ENCODE measurements around the gene NTNG2.

DNA sequence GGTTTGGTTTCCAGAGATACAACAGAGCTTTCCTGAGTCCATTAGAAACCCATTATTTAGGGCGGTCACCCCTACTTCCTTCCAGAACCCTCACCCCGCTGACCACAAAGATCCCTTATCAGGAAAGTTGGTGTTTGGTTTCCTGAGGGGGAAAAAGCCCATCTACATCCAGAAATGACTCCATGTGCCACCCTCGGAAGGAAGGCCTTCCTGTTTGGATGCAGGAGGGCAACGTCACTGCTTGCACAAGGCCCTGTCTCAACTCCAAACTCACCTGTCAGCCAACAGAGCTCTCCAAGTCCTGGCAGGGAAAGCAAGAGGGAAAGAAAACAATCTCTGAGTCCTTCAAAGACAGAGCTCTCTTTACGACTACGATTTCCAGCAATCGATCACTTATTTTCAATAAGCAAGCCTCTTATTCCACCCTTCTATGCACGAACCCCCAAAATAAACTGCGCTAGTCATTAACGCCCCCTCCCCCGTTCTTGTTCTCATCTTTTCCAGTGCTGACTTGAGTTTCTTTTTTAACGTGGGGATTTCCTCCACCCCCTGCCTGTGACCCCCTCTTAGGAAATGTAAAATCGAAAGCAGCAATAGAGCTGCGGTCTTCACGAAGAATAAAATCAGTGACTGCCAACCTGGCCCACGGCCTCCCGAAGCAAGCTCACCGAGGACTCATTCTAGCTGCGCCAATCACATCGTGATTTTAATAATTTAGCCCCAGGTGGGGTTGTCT, 35.7 kb upstream of the NTNG2 start:
- TF ChIP-seq, protein P1, sequence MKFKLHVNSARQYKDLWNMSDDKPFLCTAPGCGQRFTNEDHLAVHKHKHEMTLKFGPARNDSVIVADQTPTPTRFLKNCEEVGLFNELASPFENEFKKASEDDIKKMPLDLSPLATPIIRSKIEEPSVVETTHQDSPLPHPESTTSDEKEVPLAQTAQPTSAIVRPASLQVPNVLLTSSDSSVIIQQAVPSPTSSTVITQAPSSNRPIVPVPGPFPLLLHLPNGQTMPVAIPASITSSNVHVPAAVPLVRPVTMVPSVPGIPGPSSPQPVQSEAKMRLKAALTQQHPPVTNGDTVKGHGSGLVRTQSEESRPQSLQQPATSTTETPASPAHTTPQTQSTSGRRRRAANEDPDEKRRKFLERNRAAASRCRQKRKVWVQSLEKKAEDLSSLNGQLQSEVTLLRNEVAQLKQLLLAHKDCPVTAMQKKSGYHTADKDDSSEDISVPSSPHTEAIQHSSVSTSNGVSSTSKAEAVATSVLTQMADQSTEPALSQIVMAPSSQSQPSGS (IDR thresholded peaks at IDR 0.05; ENCODE audit: low read length), result no peak
- no peak for TF ChIP-seq CEBPB (IDR thresholded peaks at IDR 0.05; ENCODE audit: borderline replicate concordance in 1 of 2, low read depth in 2 of 2, low read length in 2 of 2)
- TF ChIP-seq RBBP5 (conservative IDR thresholded peaks at IDR 0.05), result no peak
- TF ChIP-seq, protein P2, sequence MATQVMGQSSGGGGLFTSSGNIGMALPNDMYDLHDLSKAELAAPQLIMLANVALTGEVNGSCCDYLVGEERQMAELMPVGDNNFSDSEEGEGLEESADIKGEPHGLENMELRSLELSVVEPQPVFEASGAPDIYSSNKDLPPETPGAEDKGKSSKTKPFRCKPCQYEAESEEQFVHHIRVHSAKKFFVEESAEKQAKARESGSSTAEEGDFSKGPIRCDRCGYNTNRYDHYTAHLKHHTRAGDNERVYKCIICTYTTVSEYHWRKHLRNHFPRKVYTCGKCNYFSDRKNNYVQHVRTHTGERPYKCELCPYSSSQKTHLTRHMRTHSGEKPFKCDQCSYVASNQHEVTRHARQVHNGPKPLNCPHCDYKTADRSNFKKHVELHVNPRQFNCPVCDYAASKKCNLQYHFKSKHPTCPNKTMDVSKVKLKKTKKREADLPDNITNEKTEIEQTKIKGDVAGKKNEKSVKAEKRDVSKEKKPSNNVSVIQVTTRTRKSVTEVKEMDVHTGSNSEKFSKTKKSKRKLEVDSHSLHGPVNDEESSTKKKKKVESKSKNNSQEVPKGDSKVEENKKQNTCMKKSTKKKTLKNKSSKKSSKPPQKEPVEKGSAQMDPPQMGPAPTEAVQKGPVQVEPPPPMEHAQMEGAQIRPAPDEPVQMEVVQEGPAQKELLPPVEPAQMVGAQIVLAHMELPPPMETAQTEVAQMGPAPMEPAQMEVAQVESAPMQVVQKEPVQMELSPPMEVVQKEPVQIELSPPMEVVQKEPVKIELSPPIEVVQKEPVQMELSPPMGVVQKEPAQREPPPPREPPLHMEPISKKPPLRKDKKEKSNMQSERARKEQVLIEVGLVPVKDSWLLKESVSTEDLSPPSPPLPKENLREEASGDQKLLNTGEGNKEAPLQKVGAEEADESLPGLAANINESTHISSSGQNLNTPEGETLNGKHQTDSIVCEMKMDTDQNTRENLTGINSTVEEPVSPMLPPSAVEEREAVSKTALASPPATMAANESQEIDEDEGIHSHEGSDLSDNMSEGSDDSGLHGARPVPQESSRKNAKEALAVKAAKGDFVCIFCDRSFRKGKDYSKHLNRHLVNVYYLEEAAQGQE (IDR thresholded peaks at IDR 0.05; ENCODE audit: low read depth, low read length), result no peak
- no peak for TF ChIP-seq POLR2A (IDR thresholded peaks at IDR 0.05; ENCODE audit: low read depth, low read length)
- TF ChIP-seq, protein P3, sequence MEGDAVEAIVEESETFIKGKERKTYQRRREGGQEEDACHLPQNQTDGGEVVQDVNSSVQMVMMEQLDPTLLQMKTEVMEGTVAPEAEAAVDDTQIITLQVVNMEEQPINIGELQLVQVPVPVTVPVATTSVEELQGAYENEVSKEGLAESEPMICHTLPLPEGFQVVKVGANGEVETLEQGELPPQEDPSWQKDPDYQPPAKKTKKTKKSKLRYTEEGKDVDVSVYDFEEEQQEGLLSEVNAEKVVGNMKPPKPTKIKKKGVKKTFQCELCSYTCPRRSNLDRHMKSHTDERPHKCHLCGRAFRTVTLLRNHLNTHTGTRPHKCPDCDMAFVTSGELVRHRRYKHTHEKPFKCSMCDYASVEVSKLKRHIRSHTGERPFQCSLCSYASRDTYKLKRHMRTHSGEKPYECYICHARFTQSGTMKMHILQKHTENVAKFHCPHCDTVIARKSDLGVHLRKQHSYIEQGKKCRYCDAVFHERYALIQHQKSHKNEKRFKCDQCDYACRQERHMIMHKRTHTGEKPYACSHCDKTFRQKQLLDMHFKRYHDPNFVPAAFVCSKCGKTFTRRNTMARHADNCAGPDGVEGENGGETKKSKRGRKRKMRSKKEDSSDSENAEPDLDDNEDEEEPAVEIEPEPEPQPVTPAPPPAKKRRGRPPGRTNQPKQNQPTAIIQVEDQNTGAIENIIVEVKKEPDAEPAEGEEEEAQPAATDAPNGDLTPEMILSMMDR (IDR thresholded peaks at IDR 0.05 in 2 of 3, conservative IDR thresholded peaks at IDR 0.05 in 1 of 3; ENCODE audit: control insufficient read depth in 2 of 3, extremely low read depth in 1 of 3, insufficient read depth in 1 of 3, low read depth in 3 of 3, low read length in 3 of 3), result no peak
- no peak for TF ChIP-seq NFYB (IDR thresholded peaks at IDR 0.05; ENCODE audit: insufficient read depth, low read depth, low read length)
- no peak for TF ChIP-seq EP300 (IDR thresholded peaks at IDR 0.05; ENCODE audit: borderline replicate concordance in 1 of 2, control insufficient read depth in 1 of 2, low read depth in 2 of 2, low read length in 2 of 2)
- TF ChIP-seq EZH2 (IDR thresholded peaks at IDR 0.05; ENCODE audit: borderline replicate concordance, control insufficient read depth, low read depth, low read length), result no peak
- TF ChIP-seq MEF2A (IDR thresholded peaks at IDR 0.05; ENCODE audit: insufficient read depth, low read depth, low read length), result no peak
- no peak for TF ChIP-seq CHD4 (IDR thresholded peaks at IDR 0.05)
